ENCODE data around the gene GOLM1. TPM values are rescaled to one million over a fixed set of nuclear protein-coding genes. Genes with fewer than 3 reads are reported as not detected.
"Not testable (repeated sequence)": the region's sequence is repeated elsewhere in the genome, so short reads cannot be mapped to it uniquely, and the experiment has no call there.

The GOLM1 gene
- polyA plus RNA-seq, 1 donor = 124 TPM

DNA sequence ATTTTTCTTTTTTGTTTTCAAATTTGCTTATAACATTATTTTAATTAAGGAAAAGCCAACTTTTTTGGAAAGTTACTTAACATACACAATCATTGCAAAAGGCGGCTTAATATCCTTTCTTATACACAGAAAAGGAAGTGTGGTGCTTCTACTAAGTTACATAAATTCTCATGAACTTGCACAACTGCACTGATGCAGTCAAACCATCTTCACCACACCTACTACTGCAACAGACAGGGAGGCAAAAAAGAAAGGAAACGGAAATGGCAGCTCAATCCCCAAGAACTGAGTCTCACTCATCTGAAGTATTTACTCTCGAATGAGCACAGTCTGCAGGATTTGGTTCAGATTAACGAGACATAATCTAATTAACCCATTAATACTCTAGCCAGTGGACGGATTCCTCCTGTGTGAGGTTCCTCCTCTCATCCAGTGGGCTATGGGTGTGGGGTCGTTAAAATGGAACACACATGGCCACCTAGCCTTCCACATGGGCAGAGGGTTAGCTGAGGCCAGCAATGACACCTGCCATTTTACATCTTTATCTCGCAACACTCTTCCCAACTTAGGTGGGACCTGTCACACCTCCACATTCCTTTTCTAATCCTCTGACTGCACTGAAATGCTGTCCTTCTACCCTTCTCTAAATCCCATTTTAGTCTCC lies 30.0 kb downstream of the GOLM1 start:
- no peaks in the 10 kb centered on the region for H3K4me1 ChIP-seq (ENCODE audit: control insufficient read depth, insufficient read depth, low read length)
- no peak for DNase-seq
- WGBS (ENCODE audit: insufficient coverage, low lambda C conversion rate) = no CpG with 5 or more reads among the region's 7 CpGs

GRCh38 chr9:86064220-86064619 lies 35.1 kb downstream of the GOLM1 start:
- Histone ChIP-seq H3K27me3 (ENCODE audit: control insufficient read depth, insufficient read depth, low read length) (no peaks in the 10 kb centered on the region), H3K4me3 (ENCODE audit: low read length) (no peak overlapping the region), H3K36me3 (ENCODE audit: control insufficient read depth, insufficient read depth, low read length) (peaks cover 12% of the 10 kb centered on the region), H3K27ac (ENCODE audit: low read length) (no peak overlapping the region), H3K4me1 (ENCODE audit: control insufficient read depth, insufficient read depth, low read length) (peaks cover 20% of the 10 kb centered on the region), H3K9me3 (ENCODE audit: control insufficient read depth, low read depth, low read length) (no peaks in the 10 kb centered on the region)
- DNase-seq = no peak
- 80% methylated on average over 1 of the region's 2 CpGs for WGBS (ENCODE audit: insufficient coverage, low lambda C conversion rate)

More for the DNA sequence above, 30.0 kb downstream of the GOLM1 start:
- Histone ChIP-seq H3K27me3 (ENCODE audit: control insufficient read depth, insufficient read depth, low read length) (no peaks in the 10 kb centered on the region), H3K9me3 (ENCODE audit: control insufficient read depth, low read depth, low read length) (peaks cover under 1% of the 10 kb centered on the region), H3K27ac (ENCODE audit: low read length) (no peak overlapping the region), H3K36me3 (ENCODE audit: control insufficient read depth, insufficient read depth, low read length) (peaks cover 20% of the 10 kb centered on the region), H3K4me3 (ENCODE audit: low read length) (no peak overlapping the region)

DNA sequence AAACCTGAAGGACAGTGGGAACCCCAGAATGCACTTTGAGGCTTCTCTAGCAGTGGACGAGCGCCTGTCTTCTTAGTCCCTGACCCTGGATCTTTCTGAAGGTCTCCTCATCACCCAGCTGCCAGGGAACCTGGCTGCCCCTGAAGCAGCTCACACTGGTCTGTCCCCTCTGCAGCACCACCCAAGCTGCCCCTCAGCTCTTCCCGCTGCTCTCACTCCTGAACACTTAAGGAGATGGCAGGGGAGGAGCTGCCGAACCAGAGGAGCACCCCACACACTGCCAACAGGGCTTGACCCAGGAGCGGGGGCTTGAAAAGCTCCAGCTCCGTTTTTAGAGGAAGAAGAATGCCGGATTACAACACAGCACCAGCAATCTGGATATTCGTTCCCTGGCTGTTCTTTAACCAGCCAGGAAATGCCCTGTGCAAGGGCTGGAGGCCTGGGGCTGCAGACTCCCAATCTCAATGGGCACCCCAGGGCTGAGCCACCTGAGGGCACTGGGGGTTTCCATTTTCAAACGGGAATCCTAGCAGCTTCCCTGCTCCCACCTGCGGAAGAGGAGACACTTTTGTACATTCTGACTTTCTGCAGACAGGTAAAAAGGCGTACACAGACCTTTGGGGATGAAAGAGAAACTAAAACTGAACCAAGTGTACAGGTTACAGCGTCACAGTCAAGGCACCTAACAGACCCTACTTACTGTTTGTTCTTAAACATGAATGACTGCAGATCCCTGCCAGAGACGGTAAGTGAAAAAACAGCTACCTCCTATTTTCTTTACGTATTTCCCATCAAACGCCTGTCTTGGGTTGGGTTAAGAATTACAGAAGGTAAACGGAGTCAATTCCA lies 36.3 kb downstream of the GOLM1 start:
- DNase-seq = peak; percentile 52 to 86
- H3K4me1 ChIP-seq (ENCODE audit: control insufficient read depth, insufficient read depth, low read length) = peaks cover 20% of the 10 kb centered on the region
- peaks cover 12% of the 10 kb centered on the region for H3K36me3 ChIP-seq (ENCODE audit: control insufficient read depth, insufficient read depth, low read length)
- WGBS (ENCODE audit: insufficient coverage, low lambda C conversion rate) = no CpG with 5 or more reads among the region's 16 CpGs
- H3K27ac ChIP-seq (ENCODE audit: low read length) = peak overlapping the region; percentile 82
- no peaks in the 10 kb centered on the region for H3K27me3 ChIP-seq (ENCODE audit: control insufficient read depth, insufficient read depth, low read length)
- H3K9me3 ChIP-seq (ENCODE audit: control insufficient read depth, low read depth, low read length) = no peaks in the 10 kb centered on the region
- peak overlapping the region; percentile 29 for H3K4me3 ChIP-seq (ENCODE audit: low read length)

GRCh38 chr9:86061972-86062739 lies 37.2 kb downstream of the GOLM1 start:
- peak; percentile 23 to 53 for DNase-seq
- peak overlapping the region; percentile 82 for H3K27ac ChIP-seq (ENCODE audit: low read length)

DNA sequence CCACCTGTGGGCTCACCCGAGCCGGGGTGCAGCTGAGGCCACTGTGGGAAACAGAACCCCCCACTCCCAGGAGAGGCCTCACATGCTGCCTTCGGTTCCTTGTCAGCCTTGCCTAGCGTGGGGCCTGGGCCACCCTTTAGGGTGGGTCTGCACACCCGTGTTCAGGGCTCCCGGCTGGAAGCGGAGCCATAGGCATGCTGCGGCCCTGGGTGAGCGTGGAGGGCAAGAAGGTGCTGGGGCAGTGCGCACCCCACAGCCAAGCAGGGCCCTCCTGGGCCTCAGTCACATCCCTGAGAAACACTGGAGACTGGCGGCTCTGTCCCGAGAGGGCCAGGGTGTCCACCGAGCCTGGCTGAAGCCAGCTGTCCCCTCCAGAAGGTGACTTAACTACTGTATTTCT lies 41.9 kb downstream of the GOLM1 start:
- no peak for DNase-seq
- Histone ChIP-seq H3K4me1 (ENCODE audit: control insufficient read depth, insufficient read depth, low read length) (peaks cover 9% of the 10 kb centered on the region), H3K27ac (ENCODE audit: low read length) (no peak overlapping the region), H3K9me3 (ENCODE audit: control insufficient read depth, low read depth, low read length) (peaks cover 6% of the 10 kb centered on the region), H3K4me3 (ENCODE audit: low read length) (no peak overlapping the region), H3K36me3 (ENCODE audit: control insufficient read depth, insufficient read depth, low read length) (peaks cover 10% of the 10 kb centered on the region), H3K27me3 (ENCODE audit: control insufficient read depth, insufficient read depth, low read length) (no peaks in the 10 kb centered on the region)
- WGBS (ENCODE audit: insufficient coverage, low lambda C conversion rate) = no CpG with 5 or more reads among the region's 13 CpGs

More at GRCh38 chr9:86061972-86062739, 37.2 kb downstream of the GOLM1 start:
- no peaks in the 10 kb centered on the region for H3K9me3 ChIP-seq (ENCODE audit: control insufficient read depth, low read depth, low read length)
- H3K4me1 ChIP-seq (ENCODE audit: control insufficient read depth, insufficient read depth, low read length) = peaks cover 20% of the 10 kb centered on the region
- H3K4me3 ChIP-seq (ENCODE audit: low read length) = no peak overlapping the region
- no peaks in the 10 kb centered on the region for H3K27me3 ChIP-seq (ENCODE audit: control insufficient read depth, insufficient read depth, low read length)
- 71% methylated on average over 2 of the region's 11 CpGs for WGBS (ENCODE audit: insufficient coverage, low lambda C conversion rate)
- H3K36me3 ChIP-seq (ENCODE audit: control insufficient read depth, insufficient read depth, low read length) = peaks cover 9% of the 10 kb centered on the region

DNA sequence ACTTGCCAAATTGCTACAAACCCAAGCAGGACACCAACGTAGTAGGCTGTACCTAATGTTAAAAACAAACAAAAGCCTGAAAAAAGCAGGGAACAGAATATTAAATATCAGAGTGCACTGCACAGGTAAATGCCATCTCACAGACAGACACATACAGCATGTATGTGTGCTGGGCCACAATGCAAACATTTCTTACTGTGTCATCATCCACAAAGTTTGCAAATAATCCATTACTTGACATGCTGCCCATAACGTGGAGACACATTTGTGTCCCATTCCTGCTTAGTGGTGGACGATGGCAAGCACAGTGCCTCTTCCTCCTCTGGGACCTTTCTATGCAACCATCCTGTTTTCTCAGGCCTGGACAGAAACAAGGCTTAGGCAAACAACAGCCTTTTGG lies 44.7 kb downstream of the GOLM1 start:
- Histone ChIP-seq H3K27ac (ENCODE audit: low read length) (no peak overlapping the region), H3K36me3 (ENCODE audit: control insufficient read depth, insufficient read depth, low read length) (peaks cover 11% of the 10 kb centered on the region), H3K9me3 (ENCODE audit: control insufficient read depth, low read depth, low read length) (peaks cover 6% of the 10 kb centered on the region), H3K4me3 (ENCODE audit: low read length) (no peak overlapping the region), H3K27me3 (ENCODE audit: control insufficient read depth, insufficient read depth, low read length) (no peaks in the 10 kb centered on the region), H3K4me1 (ENCODE audit: control insufficient read depth, insufficient read depth, low read length) (no peaks in the 10 kb centered on the region)
- no peak for DNase-seq
- WGBS (ENCODE audit: insufficient coverage, low lambda C conversion rate) = no CpG with 5 or more reads among the region's 3 CpGs

DNA sequence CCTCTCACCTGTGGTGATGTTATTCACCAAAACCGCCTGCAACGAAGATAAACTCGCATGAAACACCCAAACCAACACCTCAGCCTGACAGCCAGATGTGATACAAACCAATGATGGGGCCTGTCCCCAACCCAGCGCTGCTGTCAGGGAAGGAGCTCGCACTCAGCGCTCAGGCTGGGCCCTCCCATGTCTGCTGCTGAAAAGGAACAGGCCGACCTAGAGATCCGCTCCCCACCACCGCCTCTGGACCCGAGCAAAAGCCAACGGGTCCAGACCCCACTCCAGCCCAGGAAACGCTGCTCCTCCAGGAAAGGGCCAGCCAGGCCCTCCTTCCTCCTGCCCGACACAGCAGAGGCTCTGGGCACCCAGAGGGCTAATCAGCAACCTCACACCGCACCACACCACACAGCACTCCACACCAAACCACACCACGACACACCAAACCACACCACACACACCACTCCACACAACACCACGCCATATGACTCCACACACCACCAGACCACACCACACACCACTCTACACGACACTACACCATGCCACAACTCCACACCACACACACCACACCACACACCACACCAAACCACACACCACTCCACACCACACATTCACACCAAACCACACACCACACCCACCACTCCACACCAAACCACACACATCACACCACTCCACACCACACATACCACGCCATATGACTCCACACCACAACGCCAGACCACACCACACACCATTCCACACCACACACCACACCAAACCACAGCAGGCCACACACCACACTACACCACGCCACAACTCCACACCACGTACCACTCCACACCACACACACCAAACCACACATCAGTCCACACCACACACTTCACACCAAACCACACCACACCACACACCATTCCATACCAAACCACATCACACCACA lies 46.5 kb downstream of the GOLM1 start:
- WGBS (ENCODE audit: insufficient coverage, low lambda C conversion rate) = no CpG with 5 or more reads among the region's 21 CpGs
- H3K9me3 ChIP-seq (ENCODE audit: control insufficient read depth, low read depth, low read length) = peaks cover 6% of the 10 kb centered on the region
- H3K27me3 ChIP-seq (ENCODE audit: control insufficient read depth, insufficient read depth, low read length) = no peaks in the 10 kb centered on the region
- H3K36me3 ChIP-seq (ENCODE audit: control insufficient read depth, insufficient read depth, low read length) = peaks cover 11% of the 10 kb centered on the region
- no peak for DNase-seq
- H3K4me1 ChIP-seq (ENCODE audit: control insufficient read depth, insufficient read depth, low read length) = no peaks in the 10 kb centered on the region
- no peak overlapping the region for H3K27ac ChIP-seq (ENCODE audit: low read length)
- H3K4me3 ChIP-seq (ENCODE audit: low read length) = no peak overlapping the region

GRCh38 chr9:86048018-86048742 lies 51.2 kb downstream of the GOLM1 start:
- not testable (repeated sequence) for H3K4me3 ChIP-seq (ENCODE audit: low read length); DNase-seq; H3K4me1 ChIP-seq (ENCODE audit: control insufficient read depth, insufficient read depth, low read length); H3K27me3 ChIP-seq (ENCODE audit: control insufficient read depth, insufficient read depth, low read length); H3K9me3 ChIP-seq (ENCODE audit: control insufficient read depth, low read depth, low read length); H3K27ac ChIP-seq (ENCODE audit: low read length)
- no CpG with 5 or more reads among the region's 7 CpGs for WGBS (ENCODE audit: insufficient coverage, low lambda C conversion rate)
- H3K36me3 ChIP-seq (ENCODE audit: control insufficient read depth, insufficient read depth, low read length) = peaks cover 15% of the 10 kb centered on the region

- H3K27me3 ChIP-seq (ENCODE audit: control insufficient read depth, insufficient read depth, low read length) = no peaks in the 10 kb centered on the region
- peaks cover 15% of the 10 kb centered on the region for H3K36me3 ChIP-seq (ENCODE audit: control insufficient read depth, insufficient read depth, low read length)
- no peak for DNase-seq
- H3K27ac ChIP-seq (ENCODE audit: low read length) = no peak overlapping the region
- H3K4me1 ChIP-seq (ENCODE audit: control insufficient read depth, insufficient read depth, low read length) = peaks cover 1% of the 10 kb centered on the region
- WGBS (ENCODE audit: insufficient coverage, low lambda C conversion rate) = 100% methylated on average over 7 of the region's 13 CpGs
- no peaks in the 10 kb centered on the region for H3K9me3 ChIP-seq (ENCODE audit: control insufficient read depth, low read depth, low read length)
- H3K4me3 ChIP-seq (ENCODE audit: low read length) = no peak overlapping the region
Observed at GRCh38 chr9:86047361-86047760, 52.0 kb downstream of the GOLM1 start.
